CD4-positive, alpha-beta T cell (primary cell): Measurements from ENCODE around the gene GIMAP1. TPM values are rescaled to one million over a fixed set of nuclear protein-coding genes. Genes with fewer than 3 reads are reported as not detected.
"Not testable (repeated sequence)": the region's sequence is repeated elsewhere in the genome, so short reads cannot be mapped to it uniquely, and the experiment has no call there.

Experiments
- ATAC-seq: fragments of 200-7000 bp; cut with Tn5 transposase; one replicate; pipeline ENCODE4 v1.10.0; 2022; ENCODE audit warnings: mild to moderate bottlenecking; ENCODE audit not compliant: poor library complexity
- CTCF ChIA-PET: fragments of 350-600 bp; sonication (Branson Sonifier 250); formaldehyde crosslinking; loops from one replicate; lab custom pipeline; 2021; ENCODE audit warnings: antibody characterized with exemption, inconsistent platforms; lab: Charles Lee
- POLR2A ChIA-PET: fragments of 350-600 bp; sonication (Branson Sonifier 250); formaldehyde crosslinking; loops from one replicate; lab custom pipeline; 2021; ENCODE audit warnings: antibody characterized with exemption, inconsistent platforms; lab: Charles Lee
- DNase-seq, 14 experiments: peaks; one replicate each; pipeline ENCODE4 v3.0.0-alpha.2; 2013 to 2020; ENCODE audit warnings: mixed read lengths in 2 of 14
- H3K27ac ChIP-seq, 2 donors: one replicate each; pipeline versions ENCODE4 v1.5.1 to v1.7.0; 2013; ENCODE audit warnings: low read length in 2 of 2, low read depth in 1 of 2, mild to moderate bottlenecking in 1 of 2
- H3K27me3 ChIP-seq, 2 experiments: 1 replicate in 1 of 2; 2 replicates in 1 of 2; pipeline versions ENCODE4 v1.6.1 to v1.7.0; 2013; ENCODE audit warnings: low read length in 2 of 2, control low read depth in 1 of 2, mild to moderate bottlenecking in 1 of 2, moderate library complexity in 1 of 2; ENCODE audit not compliant: insufficient read depth in 2 of 2, control insufficient read depth in 1 of 2
- H3K36me3 ChIP-seq: one replicate; pipeline ENCODE4 v1.6.1; 2013; ENCODE audit warnings: low read length, control low read depth; ENCODE audit not compliant: insufficient read depth
- H3K4me1 ChIP-seq: one replicate; pipeline ENCODE4 v1.6.1; 2013; ENCODE audit warnings: low read length, control low read depth; ENCODE audit not compliant: insufficient read depth
- H3K4me3 ChIP-seq: one replicate; pipeline ENCODE4 v1.5.1; 2013; ENCODE audit warnings: mild to moderate bottlenecking, low read length, moderate library complexity
- H3K9me3 ChIP-seq, 2 experiments: 1 replicate in 1 of 2; 2 replicates in 1 of 2; pipeline versions ENCODE4 v1.6.1 to v1.7.0; 2013; ENCODE audit warnings: low read length in 2 of 2, mild to moderate bottlenecking in 2 of 2, control low read depth in 1 of 2, moderate library complexity in 1 of 2; ENCODE audit not compliant: control insufficient read depth in 1 of 2, insufficient read depth in 1 of 2
- H3K27ac Mint-ChIP-seq: one replicate; pipeline ENCODE4 v1.8.0; 2020; ENCODE audit warnings: mixed read lengths
- H3K27me3 Mint-ChIP-seq: one replicate; pipeline ENCODE4 v1.8.0; 2021; ENCODE audit warnings: mixed read lengths
- H3K36me3 Mint-ChIP-seq: one replicate; pipeline ENCODE4 v1.8.0; 2021; ENCODE audit warnings: low read depth, mixed read lengths
- H3K4me1 Mint-ChIP-seq: one replicate; pipeline ENCODE4 v1.8.0; 2021; ENCODE audit warnings: low read depth, mixed read lengths
- H3K4me3 Mint-ChIP-seq: one replicate; pipeline ENCODE4 v1.8.0; 2020; ENCODE audit warnings: mild to moderate bottlenecking, mixed read lengths
- H3K9me3 Mint-ChIP-seq: one replicate; pipeline ENCODE4 v1.8.0; 2020; ENCODE audit warnings: mixed read lengths
- CTCF ChIP-seq: fragments of 200-600 bp; IDR thresholded peaks from one replicate; pipeline ENCODE4 v1.8.0; 2022; ENCODE audit warnings: antibody characterized with exemption, mild to moderate bottlenecking
- intact Hi-C, 2 experiments: fragments of 100-400 bp; cut with DNase I in 1 of 2; cut with micrococcal nuclease in 1 of 2; formaldehyde crosslinking; loops; one replicate each; pipeline versions ENCODE4 v1.15.1 to v1.9.0; 2023 to 2025; cut with DNase I, micrococcal nuclease
- total RNA-seq, 174 experiments: library from RNA in 2 of 174; stranded (reverse) in 2 of 174; gene quantifications; one replicate each; pipeline ENCODE4 v1.2.3 and lab custom pipeline; 2021 to 2026

The GIMAP1 gene
- total RNA-seq, 2 experiments from 2014 or later = 8.0 to 8.1 TPM

- peaks cover 40% of the 10 kb centered on the region for H3K4me1 ChIP-seq
- H3K27ac Mint-ChIP-seq = peak overlapping the region; percentile 79
- no peaks in the 10 kb centered on the region for H3K27me3 Mint-ChIP-seq
- H3K27ac ChIP-seq = peak overlapping the region; percentile 58 to 78
- H3K4me1 Mint-ChIP-seq = peaks cover 87% of the 10 kb centered on the region
- POLR2A ChIA-PET = interaction anchor here (0.9 to 3.1 kb wide), 13 partner anchors 8 to 226 kb away, joined by 3 to 29 read pairs (median 15); partner anchors contain the start of genes GIMAP1, GIMAP2, GIMAP4 and GIMAP6
- intact Hi-C loops = loop anchor here in 1 of 2 experiments (2.0 to 5.0 kb wide), 2 partner anchors 42 to 79 kb away; partner anchors contain the start of gene GIMAP1
- ATAC-seq (no peak), DNase-seq (no peak)
- peaks cover 3% of the 10 kb centered on the region for H3K9me3 Mint-ChIP-seq
- H3K36me3 ChIP-seq = no peaks in the 10 kb centered on the region
- H3K4me3 Mint-ChIP-seq = peak overlapping the region; percentile 78
- H3K36me3 Mint-ChIP-seq = peaks cover 59% of the 10 kb centered on the region
- H3K27me3 ChIP-seq = no peaks in the 10 kb centered on the region
- TF ChIP-seq CTCF = no peak
- H3K4me3 ChIP-seq = peak overlapping the region; percentile 8
- H3K9me3 ChIP-seq = peaks cover 4 to 9% of the 10 kb centered on the region in 2 experiments
- CTCF ChIA-PET = interaction anchor here (0.7 kb wide), 1 partner anchor 224 kb away, joined by 6 read pairs; no protein-coding TSS in a partner anchor
Measured at GRCh38 chr7:150675714-150676113, 40.7 kb upstream of the GIMAP1 start.

- not testable (repeated sequence) for H3K9me3 ChIP-seq, H3K27me3 Mint-ChIP-seq, H3K36me3 ChIP-seq, H3K9me3 Mint-ChIP-seq, H3K27me3 ChIP-seq
- Mint-ChIP-seq H3K36me3 (peaks cover 59% of the 10 kb centered on the region), H3K4me3 (peak overlapping the region; percentile 26), H3K4me1 (peaks cover 85% of the 10 kb centered on the region), H3K27ac (peak overlapping the region; percentile 79)
- ChIA-PET CTCF (interaction anchor here (1.2 kb wide), 1 partner anchor 9 kb away, joined by 5 read pairs; the partner anchor contains the start of gene GIMAP2), POLR2A (interaction anchor here (0.7 to 3.1 kb wide), 27 partner anchors 8 to 227 kb away, joined by 3 to 29 read pairs (median 5); partner anchors contain the start of genes GIMAP1, GIMAP2, GIMAP4 and GIMAP6)
- DNase-seq = peak in 2 of 14 experiments; percentile 26 to 49
- intact Hi-C loops = loop anchor here in 1 of 2 experiments (2.0 to 5.0 kb wide), 2 partner anchors 41 to 79 kb away; partner anchors contain the start of gene GIMAP1
- Histone ChIP-seq H3K27ac (peak overlapping the region; percentile 72 to 78), H3K4me1 (peaks cover 35% of the 10 kb centered on the region), H3K4me3 (peak overlapping the region; percentile 8)
- ATAC-seq = peak; percentile 7
Measured at GRCh38 chr7:150676276-150676675, 40.1 kb upstream of the GIMAP1 start.

GRCh38 chr7:150676854-150677253 is 39.6 kb upstream of the GIMAP1 start:
- POLR2A ChIA-PET = interaction anchor here (0.6 to 3.1 kb wide), 30 partner anchors 9 to 238 kb away, joined by 3 to 29 read pairs (median 4); partner anchors contain the start of genes GIMAP1, GIMAP2, GIMAP4 and GIMAP6
- peak in 9 of 14 experiments; percentile 23 to 78 (median 47) for DNase-seq
- not testable (repeated sequence) for H3K27me3 ChIP-seq, H3K36me3 ChIP-seq, H3K27me3 Mint-ChIP-seq, H3K9me3 Mint-ChIP-seq, H3K9me3 ChIP-seq
- H3K4me3 ChIP-seq = peak overlapping the region; percentile 1
- H3K27ac ChIP-seq = peak overlapping the region; percentile 72 to 78
- intact Hi-C loops = loop anchor here in 1 of 2 experiments (2.0 to 5.0 kb wide), 2 partner anchors 40 to 78 kb away; partner anchors contain the start of gene GIMAP1
- Mint-ChIP-seq H3K4me1 (peaks cover 80% of the 10 kb centered on the region), H3K36me3 (peaks cover 60% of the 10 kb centered on the region), H3K27ac (peak overlapping the region; percentile 79), H3K4me3 (peak overlapping the region; percentile 26)
- CTCF ChIA-PET = interaction anchor here (1.2 kb wide), 1 partner anchor 9 kb away, joined by 5 read pairs; the partner anchor contains the start of gene GIMAP2
- H3K4me1 ChIP-seq = peaks cover 31% of the 10 kb centered on the region
- ATAC-seq = peak; percentile 92

GRCh38 chr7:150678601-150679000 is 37.8 kb upstream of the GIMAP1 start:
- intact Hi-C loops = loop anchor here in 1 of 2 experiments (5.0 kb wide), 1 partner anchor 39 kb away; the partner anchor contains the start of gene GIMAP1
- not testable (repeated sequence) for H3K27me3 ChIP-seq, ATAC-seq, H3K4me3 ChIP-seq, H3K9me3 ChIP-seq, H3K27me3 Mint-ChIP-seq, H3K9me3 Mint-ChIP-seq, H3K36me3 ChIP-seq
- DNase-seq = peak in 7 of 14 experiments; percentile 27 to 54 (median 33)
- CTCF ChIA-PET = interaction anchor here (0.9 kb wide), 1 partner anchor 230 kb away, joined by 3 read pairs; no protein-coding TSS in a partner anchor
- Histone ChIP-seq H3K4me1 (peaks cover 37% of the 10 kb centered on the region), H3K27ac (peak overlapping the region; percentile 24 to 29)
- Mint-ChIP-seq H3K27ac (peak overlapping the region; percentile 79), H3K36me3 (peaks cover 73% of the 10 kb centered on the region), H3K4me1 (peaks cover 83% of the 10 kb centered on the region), H3K4me3 (peak overlapping the region; percentile 76)
- POLR2A ChIA-PET = interaction anchor here (0.7 to 1.2 kb wide), 6 partner anchors 11 to 70 kb away, joined by 3 to 5 read pairs (median 3); partner anchors contain the start of genes GIMAP1 and GIMAP6

- ATAC-seq, H3K27me3 ChIP-seq, intact Hi-C loops, H3K4me3 Mint-ChIP-seq, H3K9me3 Mint-ChIP-seq, H3K27me3 Mint-ChIP-seq, H3K27ac ChIP-seq, H3K36me3 ChIP-seq, H3K9me3 ChIP-seq, DNase-seq, H3K4me3 ChIP-seq, CTCF ChIA-PET: not testable (repeated sequence)
- H3K27ac Mint-ChIP-seq = peak overlapping the region; percentile 67
- H3K4me1 Mint-ChIP-seq = peaks cover 90% of the 10 kb centered on the region
- H3K36me3 Mint-ChIP-seq = peaks cover 77% of the 10 kb centered on the region
- peaks cover 44% of the 10 kb centered on the region for H3K4me1 ChIP-seq
- POLR2A ChIA-PET = interaction anchor here (1.5 kb wide), 1 partner anchor 12 kb away, joined by 4 read pairs; no protein-coding TSS in a partner anchor
Measured at GRCh38 chr7:150680364-150680763, 36.0 kb upstream of the GIMAP1 start.
